Left forelimb (tissue), 1 donor: ENCODE measurements around the gene MIOX.

Source experiments
- DNase-seq: peaks from one replicate; pipeline ENCODE4 v3.0.0-alpha.2; 2018; ENCODE audit warnings: low spot score

MIOX gene

GRCh38 chr22:50490531-50491308, 4.1 kb downstream of the MIOX start:
- no peak for DNase-seq

GRCh38 chr22:50497093-50497492, 10.4 kb downstream of the MIOX start:
- DNase-seq, result no peak

DNA sequence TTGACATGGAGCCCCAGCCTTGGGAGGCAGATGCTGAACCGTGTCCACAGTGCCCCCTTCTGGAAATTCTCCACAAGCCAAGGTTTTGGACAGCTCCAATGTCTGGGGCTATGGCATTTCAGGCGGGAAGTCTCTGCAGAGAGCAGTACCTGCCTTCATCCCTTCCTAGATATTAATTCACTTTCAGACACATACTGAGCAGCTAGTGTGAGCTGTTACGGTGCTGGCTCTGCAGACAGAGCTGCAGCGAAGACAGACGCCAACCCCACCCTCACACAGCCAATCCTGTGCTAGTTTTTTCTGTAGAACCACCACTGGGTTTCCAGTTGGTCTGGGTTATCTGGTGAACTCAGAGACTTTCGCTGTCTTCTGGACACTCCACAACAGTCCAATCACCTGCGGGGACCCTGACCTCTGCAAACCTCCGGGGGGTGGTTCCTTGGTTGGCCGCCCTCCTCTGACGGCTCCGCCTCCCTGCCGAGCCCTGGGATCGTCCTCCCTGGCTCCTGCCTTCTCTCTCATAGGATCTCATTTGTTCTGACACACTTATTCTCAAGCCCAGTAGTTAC, 11.7 kb downstream of the MIOX start:
- DNase-seq, result no peak

DNA sequence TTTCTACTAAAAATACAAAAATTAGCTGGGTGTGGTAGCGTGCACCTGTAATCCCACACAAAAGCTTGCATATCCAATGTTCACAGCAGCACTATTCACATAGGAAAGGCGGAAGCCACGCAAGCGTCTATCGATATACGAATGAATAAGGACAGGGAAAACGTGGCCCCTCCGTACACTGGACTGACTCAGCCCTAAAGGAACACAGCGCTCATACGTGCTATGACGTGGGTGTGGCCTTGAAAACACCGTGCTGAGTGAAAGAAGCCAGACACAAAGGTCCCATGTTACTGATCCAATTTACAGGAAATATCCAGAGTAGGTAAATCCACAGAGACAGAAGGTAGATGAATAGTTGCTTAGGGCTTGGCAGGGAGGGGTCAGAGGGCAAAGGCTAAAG, 13.8 kb downstream of the MIOX start:
- no peak for DNase-seq

GRCh38 chr22:50502096-50502495, 15.4 kb downstream of the MIOX start:
- DNase-seq, result no peak

DNA sequence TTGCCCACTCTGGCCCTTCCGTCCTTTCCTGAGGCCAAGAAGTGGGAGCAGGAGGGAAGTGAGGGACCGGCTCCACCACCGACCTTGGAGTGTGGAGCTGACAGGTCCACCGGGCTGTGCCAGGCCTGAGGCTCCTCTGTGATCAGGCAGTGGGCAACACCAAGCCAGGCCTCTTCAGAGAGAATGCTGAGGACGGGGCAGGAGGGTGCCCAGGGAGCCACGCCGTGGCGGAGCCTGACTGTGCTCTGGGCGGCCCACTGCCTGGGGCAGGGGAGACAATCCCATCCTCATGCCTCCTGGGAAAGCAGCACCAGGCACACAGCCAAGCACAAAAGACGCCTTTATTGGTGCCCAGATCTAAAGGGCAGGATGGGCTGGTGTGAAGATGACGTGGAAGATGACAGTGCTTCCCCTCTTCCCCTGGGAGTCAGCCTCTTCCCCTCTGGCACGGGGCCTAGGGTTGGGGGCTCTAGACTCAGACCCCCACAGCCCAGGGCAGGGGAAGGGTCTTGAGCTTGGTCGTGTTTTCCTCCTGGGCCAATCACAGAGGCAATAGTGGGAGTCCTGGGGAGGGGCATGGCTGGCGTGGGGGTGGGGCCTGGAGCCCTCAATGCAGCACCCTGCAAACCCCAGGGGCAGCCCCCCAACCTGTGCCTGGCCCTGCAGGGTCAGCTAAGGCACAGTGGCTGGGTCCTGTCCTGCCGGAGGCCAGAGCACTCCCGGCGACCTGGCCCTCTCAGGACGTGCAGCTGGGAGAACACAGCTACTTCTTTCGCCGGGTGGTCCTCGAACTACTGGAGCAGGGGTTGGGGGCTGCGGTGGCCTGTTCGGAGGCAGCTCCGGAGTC, 16.2 kb downstream of the MIOX start:
- DNase-seq, result no peak

DNA sequence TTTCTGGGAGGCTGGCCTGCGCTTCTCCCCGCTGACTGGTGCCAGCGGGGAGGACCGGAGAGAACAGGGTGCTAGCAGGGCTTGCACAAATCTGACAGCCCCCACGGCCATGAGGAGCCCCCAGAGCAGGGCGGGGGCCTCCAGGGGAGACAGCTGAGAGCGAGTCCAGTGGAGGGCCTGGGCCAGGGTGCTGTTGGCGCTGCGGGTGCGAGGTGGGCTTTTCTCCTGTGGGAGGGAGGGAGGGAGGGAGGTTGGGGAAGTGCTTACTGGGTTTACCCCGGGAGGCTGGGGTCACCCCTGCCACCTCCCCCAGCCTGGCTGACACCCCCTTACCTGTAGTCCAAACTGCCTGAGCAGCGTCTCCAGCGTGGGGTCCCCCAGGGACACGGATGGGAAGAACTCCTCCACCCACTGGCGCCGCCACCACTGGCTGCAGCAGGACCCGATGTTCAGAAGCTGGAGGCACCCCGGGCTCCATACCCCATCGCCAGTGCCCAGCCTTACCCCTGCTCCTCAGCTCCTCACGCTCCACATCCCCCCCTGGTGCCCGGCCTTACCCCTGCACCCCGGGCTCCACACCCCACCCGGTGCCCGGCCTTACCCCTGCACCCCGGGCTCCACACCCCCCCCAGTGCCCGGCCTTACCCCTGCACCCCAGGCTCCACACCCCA, 17.0 kb downstream of the MIOX start:
- no peak for DNase-seq

DNA sequence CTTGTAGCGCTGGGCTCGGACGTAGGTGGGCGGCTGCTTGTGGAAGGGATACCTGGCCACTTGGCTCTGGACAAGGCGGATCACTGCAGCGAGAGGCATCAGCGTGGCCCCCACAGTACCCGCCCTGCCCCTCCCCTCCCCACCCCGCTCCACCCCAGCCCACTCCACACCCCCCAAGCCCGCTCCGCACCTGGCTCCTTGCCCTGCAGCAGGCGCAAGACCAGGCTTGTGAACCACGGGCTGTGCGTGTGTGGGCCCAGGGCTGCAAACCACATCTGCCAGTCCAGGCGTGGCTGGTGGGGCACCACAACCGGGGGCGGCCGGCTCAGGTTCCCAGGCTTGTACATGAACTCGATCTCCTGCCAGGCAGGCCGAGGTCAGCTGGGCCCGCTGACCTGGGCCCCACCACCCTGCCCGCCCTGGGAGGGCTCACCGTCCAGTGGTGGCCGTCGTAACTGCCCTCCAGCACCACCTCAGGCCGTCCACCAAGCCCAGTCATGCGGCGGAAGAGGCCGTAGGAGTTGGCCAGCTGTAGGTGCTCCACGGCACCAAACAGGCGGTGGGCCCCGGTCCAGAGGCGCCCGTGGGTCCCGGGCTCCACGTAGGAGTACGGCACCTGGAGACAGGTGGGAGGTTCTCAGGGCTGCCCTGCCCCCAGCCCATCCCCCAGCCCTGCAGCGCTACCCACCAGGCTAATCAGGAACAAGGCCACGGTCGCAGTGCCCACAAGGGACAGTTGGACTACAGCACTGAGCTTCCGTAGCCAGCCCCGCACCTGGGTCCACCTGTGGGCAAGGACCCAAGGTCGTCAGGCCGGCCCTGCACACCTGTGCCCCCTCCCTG, 17.9 kb downstream of the MIOX start:
- no peak for DNase-seq

DNA sequence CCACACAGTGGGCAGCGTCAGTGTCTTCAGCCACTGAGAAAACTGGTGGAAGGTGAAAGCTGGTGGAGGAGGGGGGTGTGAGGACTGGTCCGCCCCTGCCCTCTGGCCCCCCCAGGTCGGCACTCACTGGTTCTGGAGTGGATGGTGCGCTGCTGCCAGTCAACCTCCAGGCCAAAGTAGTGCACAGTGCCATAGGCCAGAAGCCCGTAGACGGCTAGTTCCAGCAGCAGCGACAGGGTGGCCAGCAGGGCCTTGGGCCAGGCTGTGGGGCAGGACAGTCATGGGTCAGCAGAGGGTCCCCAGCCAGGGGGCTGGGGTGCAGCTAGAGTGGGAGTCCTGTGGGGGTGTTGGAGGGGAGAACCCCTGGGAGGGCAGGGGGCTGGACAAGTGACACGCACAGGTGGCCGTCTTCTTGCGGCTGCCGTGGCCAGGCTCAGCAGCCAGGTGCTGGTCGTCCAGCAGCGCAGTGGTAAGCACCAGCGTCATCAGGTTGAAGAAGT, 18.7 kb downstream of the MIOX start:
- no peak for DNase-seq

DNA sequence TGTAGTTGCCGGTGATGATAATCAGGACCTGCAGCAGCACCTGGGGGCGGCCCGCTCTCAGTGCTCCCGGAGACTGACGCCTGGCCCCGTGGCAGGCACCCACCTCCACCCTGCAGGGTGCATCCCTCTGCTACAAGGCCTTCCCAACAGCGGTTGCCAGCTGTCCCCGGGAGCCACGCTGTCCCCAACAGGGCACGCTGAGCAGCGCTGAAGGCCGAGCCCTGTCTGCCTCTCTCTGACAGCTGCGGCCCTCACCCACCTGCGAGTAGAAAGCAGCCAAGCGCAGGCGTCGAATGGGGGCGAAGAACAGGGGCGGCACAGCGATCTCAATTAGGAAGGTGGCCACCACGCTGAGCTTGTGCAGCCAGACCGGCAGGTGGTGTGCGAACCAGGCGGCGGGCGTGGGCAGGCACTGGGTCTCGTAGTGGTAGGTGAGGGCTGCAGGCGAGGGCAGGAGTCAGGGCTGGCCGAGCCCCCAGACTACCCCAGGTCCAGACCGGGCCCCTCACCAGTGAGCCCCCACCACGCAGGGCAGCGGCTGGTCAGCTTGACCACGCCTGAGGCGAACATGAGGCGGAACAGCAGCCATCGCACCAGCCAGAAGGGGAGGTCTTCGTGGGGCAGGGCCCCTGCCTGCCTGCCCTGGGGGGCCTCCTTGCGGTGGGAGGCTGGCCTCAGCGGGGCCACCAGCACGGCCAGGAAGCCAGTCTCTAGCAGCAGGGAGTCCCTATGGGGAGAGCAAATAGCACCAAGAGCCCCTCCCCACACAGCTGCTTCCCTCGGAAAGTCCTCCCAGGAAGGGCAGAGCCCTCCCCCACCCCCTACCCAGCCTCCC, 19.3 kb downstream of the MIOX start:
- DNase-seq, result no peak

DNA sequence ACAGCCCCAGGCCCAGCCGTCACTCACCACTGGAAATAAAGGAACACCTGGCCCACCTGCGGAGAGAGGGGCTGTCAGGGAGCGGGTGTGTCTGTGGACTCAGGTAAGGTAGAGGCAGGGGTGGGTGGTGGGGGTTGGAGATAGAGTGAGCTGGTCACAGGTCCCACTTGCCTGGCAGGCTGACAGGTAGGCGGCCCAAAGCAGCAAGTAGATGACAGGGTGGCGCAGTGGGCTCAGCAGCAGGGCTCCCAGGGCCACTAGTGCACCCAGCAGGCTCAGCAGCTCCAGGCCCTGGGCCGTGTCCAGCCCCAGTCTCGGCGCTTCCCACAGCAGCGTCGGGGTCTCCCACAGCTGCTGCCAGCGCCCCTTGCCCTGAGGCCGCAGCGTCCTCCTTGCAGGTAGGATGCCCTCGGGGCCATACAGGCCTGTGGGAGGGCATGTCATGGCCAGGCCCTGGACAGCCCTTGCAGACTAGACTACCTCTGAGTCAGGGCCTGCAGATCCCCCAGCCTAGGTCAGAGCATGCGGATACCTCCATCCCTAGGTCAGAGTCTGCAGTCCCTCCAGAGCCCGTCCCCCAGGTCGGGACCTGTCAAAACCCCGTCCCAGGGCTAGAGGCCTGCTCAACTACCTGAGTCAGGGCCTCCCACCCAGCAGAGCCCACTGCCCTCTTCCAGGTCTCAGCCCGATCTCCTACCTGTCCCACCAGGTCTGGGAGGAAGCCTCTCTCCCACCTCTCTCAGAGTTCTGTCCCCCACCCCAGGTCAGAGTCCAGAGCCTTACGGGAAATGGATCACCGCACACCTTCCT, 20.2 kb downstream of the MIOX start:
- DNase-seq, result no peak

- peak; percentile 100 for DNase-seq
Measured at GRCh38 chr22:50507421-50507990, 20.8 kb downstream of the MIOX start, which contains the start of gene LMF2. Gene LMF2, minus strand, starts transcription at chr22:50507702. Its CDS starts 27 bp downstream, at chr22:50507675.

GRCh38 chr22:50507991-50508884, 21.6 kb downstream of the MIOX start, which contains the start of gene NCAPH2:
Gene NCAPH2, plus strand, starts transcription at chr22:50508224. Its CDS starts 114 bp downstream, at chr22:50508338.
- no peak for DNase-seq

- no peak for DNase-seq
Measured at GRCh38 chr22:50508897-50509296, 22.2 kb downstream of the MIOX start.

- DNase-seq, result no peak
Measured at GRCh38 chr22:50513175-50513574, 26.5 kb downstream of the MIOX start.

- DNase-seq, result no peak
Measured at GRCh38 chr22:50516068-50516467, 29.4 kb downstream of the MIOX start.

DNA sequence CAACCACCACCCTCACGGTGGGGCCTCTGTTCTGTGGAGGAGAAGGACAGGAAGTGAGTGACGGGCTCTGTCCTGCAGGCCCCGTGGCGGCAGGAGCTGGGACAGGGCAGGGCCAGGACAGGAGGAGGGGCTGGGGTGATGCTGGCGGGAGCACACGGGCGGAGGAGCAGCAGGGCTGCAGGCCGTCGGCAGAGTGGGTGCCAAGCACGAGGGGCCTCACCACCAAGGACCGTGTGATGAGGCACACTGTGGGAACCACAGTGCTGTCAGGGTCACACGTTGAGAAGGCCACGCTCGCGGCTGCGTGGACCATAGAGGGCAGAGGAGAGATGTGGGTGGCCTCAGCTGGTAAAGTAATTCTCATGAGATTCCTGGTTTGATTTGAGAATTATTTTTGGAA, 30.2 kb downstream of the MIOX start:
- DNase-seq, result no peak
